Colonic mucosa (tissue), 4 donors: ENCODE data around the gene CD320. TPM values are rescaled to one million over a fixed set of nuclear protein-coding genes. Genes with fewer than 3 reads are reported as not detected.

Experiments used
- DNase-seq: peaks from one replicate; pipeline ENCODE4 v3.0.0-alpha.2; 2020
- H3K27ac ChIP-seq: fragments of 200-600 bp; one replicate; pipeline ENCODE4 v1.8.0; 2021
- H3K27me3 ChIP-seq: fragments of 200-600 bp; one replicate; pipeline ENCODE4 v1.8.0; 2021
- H3K36me3 ChIP-seq: fragments of 200-600 bp; one replicate; pipeline ENCODE4 v1.8.0; 2021
- H3K4me1 ChIP-seq: fragments of 200-600 bp; one replicate; pipeline ENCODE4 v1.8.0; 2021; ENCODE audit warnings: mild to moderate bottlenecking
- H3K4me3 ChIP-seq: fragments of 200-600 bp; one replicate; pipeline ENCODE4 v1.8.0; 2021
- H3K9ac ChIP-seq, 2 donors: one replicate each; pipeline ENCODE4 v1.7.0; 2013; ENCODE audit warnings: control low read depth in 2 of 2, low read depth in 2 of 2, low read length in 2 of 2
- H3K9me3 ChIP-seq: fragments of 200-600 bp; one replicate; pipeline ENCODE4 v1.8.0; 2021
- CTCF ChIP-seq: fragments of 200-600 bp; IDR thresholded peaks from one replicate; pipeline ENCODE4 v1.8.0; 2022; ENCODE audit warnings: antibody characterized with exemption, mild to moderate bottlenecking
- intact Hi-C: fragments of 100-400 bp; cut with DNase I; formaldehyde crosslinking; loops from one replicate; pipeline ENCODE4 v1.14.1; 2022
- total RNA-seq, 2 donors: library from RNA; stranded (reverse); fragmentation: NEBNext Ultra II Directional in 1 of 2; extraction: Animal tissue kit (Norgen Biotek cat#: 25700) in 1 of 2; gene quantifications; one replicate each; pipeline ENCODE4 v1.2.1, GENCODE V29; 2021
- donor health status: healthy.
- donor health status: DM: no; HTN: no; CAD: no.
- donor health status: DM: no; HTN: no; CAD: no.

CD320 gene
- total RNA-seq, 2 donors from 2014 or later, result 34.1 to 154 TPM

- DNase-seq, result no peak
- H3K27ac ChIP-seq, result no peak overlapping the region
- no peaks in the 10 kb centered on the region for H3K36me3 ChIP-seq
- TF ChIP-seq CTCF, result no peak
- H3K4me3 ChIP-seq, result no peak overlapping the region
- H3K9ac ChIP-seq, result no peak overlapping the region
- intact Hi-C loops, result no loop called here
- H3K4me1 ChIP-seq, result peaks cover 11% of the 10 kb centered on the region
- H3K9me3 ChIP-seq, result no peaks in the 10 kb centered on the region
- peaks cover 38% of the 10 kb centered on the region for H3K27me3 ChIP-seq
Observed at GRCh38 chr19:8338835-8339234, 30.7 kb upstream of the CD320 start.

- Histone ChIP-seq H3K36me3 (no peaks in the 10 kb centered on the region), H3K9me3 (no peaks in the 10 kb centered on the region), H3K27me3 (peaks cover 46% of the 10 kb centered on the region), H3K4me3 (no peak overlapping the region), H3K4me1 (peaks cover 10% of the 10 kb centered on the region), H3K9ac (no peak overlapping the region), H3K27ac (no peak overlapping the region)
- intact Hi-C loops, result no loop called here
- TF ChIP-seq CTCF, result no peak
- DNase-seq, result no peak
Observed at GRCh38 chr19:8337728-8338127, 29.6 kb upstream of the CD320 start.

GRCh38 chr19:8336660-8337059 is 28.5 kb upstream of the CD320 start:
- H3K4me3 ChIP-seq, result no peak overlapping the region
- peaks cover 9% of the 10 kb centered on the region for H3K4me1 ChIP-seq
- H3K9ac ChIP-seq, result no peak overlapping the region
- no peak overlapping the region for H3K27ac ChIP-seq
- no peaks in the 10 kb centered on the region for H3K36me3 ChIP-seq
- no peaks in the 10 kb centered on the region for H3K9me3 ChIP-seq
- DNase-seq, result no peak
- intact Hi-C loops, result no loop called here
- TF ChIP-seq CTCF, result no peak
- peaks cover 36% of the 10 kb centered on the region for H3K27me3 ChIP-seq

GRCh38 chr19:8336072-8336569 is 28.0 kb upstream of the CD320 start:
- Histone ChIP-seq H3K36me3 (no peaks in the 10 kb centered on the region), H3K27me3 (peaks cover 34% of the 10 kb centered on the region), H3K4me3 (no peak overlapping the region), H3K9me3 (no peaks in the 10 kb centered on the region), H3K4me1 (peaks cover 9% of the 10 kb centered on the region), H3K9ac (no peak overlapping the region), H3K27ac (no peak overlapping the region)
- intact Hi-C loops, result no loop called here
- no peak for TF ChIP-seq CTCF
- DNase-seq, result no peak

- Histone ChIP-seq H3K36me3 (no peaks in the 10 kb centered on the region), H3K27ac (no peak overlapping the region), H3K27me3 (peaks cover 32% of the 10 kb centered on the region), H3K9ac (no peak overlapping the region), H3K9me3 (no peaks in the 10 kb centered on the region), H3K4me1 (peaks cover 9% of the 10 kb centered on the region), H3K4me3 (peak overlapping the region; percentile 29)
- DNase-seq, result no peak
- TF ChIP-seq CTCF, result no peak
- intact Hi-C loops, result no loop called here
Observed at GRCh38 chr19:8335343-8336071, 27.3 kb upstream of the CD320 start.
